NCI-H2227 treated with DMSO at 0.1 percent for 48 hours (cell line): Measurements from ENCODE around the gene CNNM3.
A peak's percentile ranks its signal among the peaks of the same experiment; 100 is the strongest.
"Not testable (repeated sequence)": the region's sequence is repeated elsewhere in the genome, so short reads cannot be mapped to it uniquely, and the experiment has no call there.

ENCODE experiments used
- DNase-seq: peaks from one replicate; lab custom pipeline; 2025; lab: John Stamatoyannopoulos, UW

CNNM3 gene

DNA sequence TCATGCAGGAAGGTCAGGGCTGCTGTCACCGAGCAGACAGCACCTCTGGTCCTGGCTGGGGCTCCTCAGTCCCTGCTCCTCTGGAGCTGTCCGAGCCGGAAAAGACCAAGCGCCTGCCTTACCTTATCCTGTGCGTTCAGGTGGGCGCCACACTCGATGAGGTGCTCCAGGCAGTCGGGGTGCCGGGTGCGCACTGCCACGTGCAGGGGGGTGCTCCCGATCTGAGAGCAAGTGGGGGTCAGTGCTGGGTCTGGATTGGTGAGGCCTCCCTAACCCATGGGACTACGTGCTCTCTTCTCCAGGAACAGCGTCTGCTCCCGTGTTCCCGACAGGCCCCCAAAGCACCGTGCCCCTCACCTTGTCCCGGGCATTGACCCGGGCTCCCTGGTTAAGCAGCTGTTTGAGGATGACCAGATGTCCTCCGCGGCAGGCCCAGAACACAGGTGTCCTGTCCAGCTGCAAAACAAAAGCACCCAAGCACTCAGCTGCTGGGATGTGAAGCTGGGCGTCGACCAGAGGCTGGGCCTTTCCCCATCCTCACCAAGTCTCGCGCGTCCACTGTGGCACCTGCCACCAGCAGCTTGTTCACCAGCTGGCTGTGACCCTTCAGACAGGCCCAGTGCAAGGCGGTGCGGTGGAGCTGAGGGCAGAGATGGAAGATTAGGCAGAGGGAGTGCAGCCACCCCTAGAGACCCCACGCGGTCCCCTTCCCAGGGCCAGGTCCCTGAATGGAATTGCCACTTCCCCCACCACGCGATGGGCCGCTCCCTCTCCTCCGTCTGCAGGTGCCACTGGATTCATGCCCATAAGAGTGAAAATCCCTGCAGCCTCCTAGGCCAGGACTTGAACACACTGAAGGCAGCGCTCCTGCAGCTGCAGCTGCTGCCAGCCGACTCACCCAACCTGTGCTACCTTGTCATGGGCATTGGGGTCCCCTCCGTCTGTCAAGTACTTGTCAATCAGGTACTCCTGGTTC, 24.1 kb downstream of the CNNM3 start:
- no peak for DNase-seq

DNA sequence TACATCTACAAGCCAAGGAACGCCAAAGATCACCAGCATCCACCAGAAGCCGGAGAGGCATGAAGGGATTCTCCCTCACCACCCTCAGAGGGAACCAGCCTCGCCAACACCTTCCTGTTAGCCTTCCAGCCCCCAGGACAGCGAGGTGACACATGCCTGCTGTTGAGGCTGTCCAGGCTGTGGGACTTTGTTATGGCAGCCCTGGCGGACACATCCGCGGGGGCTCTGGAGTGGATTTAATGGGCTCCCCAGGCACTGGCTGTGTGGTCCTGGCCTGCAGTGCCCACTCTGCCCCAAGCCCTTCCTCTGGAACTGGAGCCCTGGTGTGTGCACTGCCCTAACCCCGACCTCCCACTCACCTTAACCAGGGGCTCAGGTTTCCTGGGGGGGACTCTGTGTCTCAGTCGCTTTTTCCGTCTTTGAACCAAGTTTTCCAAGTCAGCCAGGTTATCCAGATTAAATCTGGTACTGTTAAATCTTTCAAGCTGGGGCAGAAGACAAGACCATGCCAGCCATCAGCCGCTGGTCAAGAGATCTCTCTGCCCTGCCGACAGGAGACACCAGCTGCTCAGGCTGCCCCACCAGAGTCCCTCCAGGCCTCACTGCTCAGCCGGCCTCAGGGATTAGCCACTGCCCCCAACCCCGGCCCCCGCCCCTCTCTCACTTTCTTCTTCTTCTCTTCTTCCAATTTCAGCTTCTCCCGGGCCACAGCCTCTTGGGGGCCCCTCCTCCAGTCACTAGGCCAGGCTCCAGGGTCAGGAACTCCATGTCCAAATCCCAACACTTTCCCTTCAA, 25.8 kb downstream of the CNNM3 start:
- DNase-seq: no peak

DNA sequence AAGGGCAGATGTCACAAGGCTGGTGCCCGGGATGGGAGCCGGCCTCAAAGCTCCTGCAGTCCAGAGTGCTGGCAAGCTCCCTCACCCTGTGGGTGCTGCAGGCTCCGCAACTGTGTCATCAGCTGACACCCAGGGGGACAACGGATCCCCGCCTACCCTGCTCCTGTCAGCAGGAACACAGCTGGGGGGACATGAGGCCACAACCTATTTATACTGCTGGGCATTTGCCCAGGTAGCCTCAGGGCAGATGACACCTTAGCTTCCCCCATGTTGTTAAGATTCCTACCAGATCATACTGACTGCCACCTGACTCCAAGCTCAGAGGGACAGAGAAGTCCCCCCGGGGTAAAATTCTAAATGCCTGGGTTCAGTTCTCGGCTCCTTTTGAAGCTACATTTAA, 26.5 kb downstream of the CNNM3 start:
- DNase-seq: no peak

DNA sequence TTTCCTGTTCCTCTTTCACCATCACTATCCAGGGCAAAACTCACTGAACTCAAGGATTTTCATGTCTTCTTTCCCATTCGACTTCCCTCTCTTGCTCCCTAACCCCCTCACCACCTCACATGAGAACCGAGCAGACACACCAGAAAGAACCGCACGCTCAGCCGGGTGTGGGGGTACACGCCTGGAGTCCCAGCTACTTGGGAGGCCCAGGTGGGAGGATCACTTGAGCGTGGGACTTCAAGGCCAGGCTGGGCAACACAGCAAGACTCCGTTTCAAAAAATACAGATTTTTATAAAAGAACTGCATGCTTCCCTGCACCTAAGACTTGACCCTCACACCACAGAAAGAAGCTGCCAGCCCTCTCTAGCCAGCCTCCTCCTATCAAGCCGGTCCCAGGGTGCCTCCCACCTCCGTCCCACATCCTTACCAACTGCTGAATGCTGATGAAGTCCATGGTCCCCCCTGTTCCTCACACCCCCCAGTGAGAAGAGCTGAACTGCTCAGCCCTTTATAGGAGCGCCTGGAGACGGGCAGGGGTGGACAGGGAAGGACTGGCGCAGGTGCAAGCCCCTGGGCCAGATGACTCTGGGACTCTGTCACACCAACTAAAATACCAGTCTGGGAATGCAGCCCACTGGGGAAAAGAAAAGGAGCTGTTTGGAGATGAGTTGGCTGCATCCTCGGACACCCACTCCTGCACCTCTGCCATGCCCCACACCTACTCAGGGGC, 27.6 kb downstream of the CNNM3 start, which contains the start of gene ANKRD23:
Gene ANKRD23 (minus strand): TSS at position 484 of the 731 bp plus-strand sequence. CDS start 29 bp downstream, at position 455.
- DNase-seq: no peak

DNA sequence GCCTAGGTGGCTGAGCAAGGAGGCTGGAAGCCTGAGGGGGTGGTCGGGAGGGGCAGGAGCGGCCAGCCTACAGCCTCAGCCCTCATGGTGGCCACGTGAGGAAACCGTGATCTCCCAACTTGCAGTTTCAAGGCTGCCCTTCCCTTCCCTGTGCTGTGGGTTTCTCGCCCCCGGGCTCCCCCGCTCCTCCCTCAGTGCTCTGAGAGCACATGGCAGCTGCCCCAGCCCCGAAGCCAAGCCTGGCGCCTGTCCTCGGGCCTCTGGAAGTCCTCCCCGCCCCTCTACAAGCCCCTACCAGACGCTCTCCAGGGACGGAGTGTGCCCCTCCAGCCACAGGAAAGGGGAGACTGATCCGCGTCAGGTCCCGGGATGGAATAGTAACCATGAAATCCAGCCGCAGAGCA, 28.3 kb downstream of the CNNM3 start:
- DNase-seq: no peak

DNA sequence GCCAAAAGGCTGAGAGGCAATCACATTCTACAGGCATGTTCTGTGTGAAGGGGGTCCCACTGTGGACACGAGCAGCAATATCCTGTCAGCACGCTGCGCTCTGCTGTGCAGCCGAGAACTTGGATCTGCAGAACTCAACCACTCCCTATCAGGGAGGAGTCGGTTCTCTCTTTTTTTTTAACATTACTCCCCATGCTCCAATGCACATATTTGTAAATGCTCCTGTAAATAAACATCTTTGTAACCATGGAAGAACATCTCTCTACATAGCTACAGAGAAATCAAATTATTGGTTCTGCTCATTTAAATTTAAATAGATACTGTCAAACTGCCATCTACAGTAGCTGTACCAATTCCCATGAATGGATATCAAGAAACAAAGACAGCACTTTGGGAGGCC, 30.8 kb downstream of the CNNM3 start:
- no peak for DNase-seq

DNA sequence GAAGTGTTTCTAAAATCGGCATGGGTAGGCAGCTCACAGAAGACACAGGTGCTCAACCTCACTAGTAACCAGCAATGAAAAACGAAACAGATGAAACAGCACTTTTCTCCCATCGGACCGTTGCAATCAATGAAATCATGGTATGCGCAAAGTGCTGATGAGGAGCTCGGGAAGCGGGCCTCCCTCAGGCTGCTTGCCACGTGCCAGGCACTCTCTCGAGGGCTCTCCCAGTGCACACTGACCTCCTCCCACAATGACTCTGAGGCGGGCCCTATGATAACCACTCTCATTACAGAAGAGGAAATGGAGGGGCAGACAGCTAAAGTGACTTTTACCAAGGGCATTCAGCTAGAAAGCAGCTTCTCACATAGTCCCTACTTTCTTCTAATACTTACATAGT, 31.5 kb downstream of the CNNM3 start:
- DNase-seq: no peak

DNA sequence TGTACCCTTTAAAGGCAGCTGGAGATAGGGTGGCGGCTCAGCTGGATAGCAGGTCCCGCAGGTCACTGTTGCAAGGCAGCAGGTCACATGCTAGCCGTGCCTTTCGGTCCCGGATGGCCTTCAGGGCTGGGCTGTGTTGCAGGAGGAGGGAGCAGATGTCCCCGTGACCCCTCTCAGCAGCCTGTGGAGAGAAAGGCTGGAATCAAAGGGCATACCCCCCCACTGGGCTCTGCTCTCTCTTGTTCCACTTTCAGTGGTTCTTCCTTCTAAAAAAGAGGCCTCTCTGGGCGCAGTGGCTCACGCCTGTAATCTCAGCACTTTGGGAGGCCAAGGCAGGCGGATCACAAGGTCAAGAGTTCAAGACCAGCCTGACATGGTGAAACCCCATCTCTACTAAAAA, 32.2 kb downstream of the CNNM3 start:
- DNase-seq: no peak

DNA sequence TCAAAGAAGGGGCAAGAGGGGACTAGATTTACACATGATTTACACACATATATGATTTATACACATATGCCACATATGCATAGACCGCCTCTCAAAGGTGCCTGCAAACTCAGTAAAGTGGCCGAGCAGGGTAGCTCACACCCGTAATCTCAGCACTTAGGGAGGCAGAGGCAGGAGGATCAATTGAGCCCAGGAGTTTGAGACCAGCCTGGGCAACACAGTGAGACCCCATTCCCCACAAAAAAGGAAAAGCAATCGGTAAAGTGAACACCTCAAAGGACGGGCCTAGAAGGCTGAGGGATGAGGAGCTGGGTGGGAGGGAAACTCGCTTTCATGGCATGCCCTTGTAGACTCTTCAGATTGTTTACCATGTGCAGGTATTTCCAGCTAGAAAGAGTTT, 36.6 kb downstream of the CNNM3 start:
- DNase-seq: no peak

DNA sequence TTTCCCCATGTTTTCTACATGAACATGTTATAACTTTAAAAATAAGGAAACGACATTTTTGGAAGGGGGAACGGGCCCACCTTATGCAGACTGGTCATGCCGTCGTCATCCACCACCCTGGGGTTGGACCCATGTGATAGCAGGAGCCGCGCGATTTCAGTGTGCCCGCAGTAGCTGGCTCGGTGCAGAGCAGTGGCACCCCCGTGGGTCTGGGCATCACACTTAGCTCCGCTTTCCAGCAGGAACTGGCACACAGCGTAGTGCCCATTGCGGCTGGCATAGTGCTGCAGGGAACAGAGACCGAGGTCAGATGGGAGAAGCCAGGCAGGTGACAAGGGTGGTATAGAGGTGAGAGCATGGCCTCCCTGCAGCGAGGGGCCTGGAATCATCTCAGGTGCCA, 37.3 kb downstream of the CNNM3 start:
- DNase-seq: no peak

DNA sequence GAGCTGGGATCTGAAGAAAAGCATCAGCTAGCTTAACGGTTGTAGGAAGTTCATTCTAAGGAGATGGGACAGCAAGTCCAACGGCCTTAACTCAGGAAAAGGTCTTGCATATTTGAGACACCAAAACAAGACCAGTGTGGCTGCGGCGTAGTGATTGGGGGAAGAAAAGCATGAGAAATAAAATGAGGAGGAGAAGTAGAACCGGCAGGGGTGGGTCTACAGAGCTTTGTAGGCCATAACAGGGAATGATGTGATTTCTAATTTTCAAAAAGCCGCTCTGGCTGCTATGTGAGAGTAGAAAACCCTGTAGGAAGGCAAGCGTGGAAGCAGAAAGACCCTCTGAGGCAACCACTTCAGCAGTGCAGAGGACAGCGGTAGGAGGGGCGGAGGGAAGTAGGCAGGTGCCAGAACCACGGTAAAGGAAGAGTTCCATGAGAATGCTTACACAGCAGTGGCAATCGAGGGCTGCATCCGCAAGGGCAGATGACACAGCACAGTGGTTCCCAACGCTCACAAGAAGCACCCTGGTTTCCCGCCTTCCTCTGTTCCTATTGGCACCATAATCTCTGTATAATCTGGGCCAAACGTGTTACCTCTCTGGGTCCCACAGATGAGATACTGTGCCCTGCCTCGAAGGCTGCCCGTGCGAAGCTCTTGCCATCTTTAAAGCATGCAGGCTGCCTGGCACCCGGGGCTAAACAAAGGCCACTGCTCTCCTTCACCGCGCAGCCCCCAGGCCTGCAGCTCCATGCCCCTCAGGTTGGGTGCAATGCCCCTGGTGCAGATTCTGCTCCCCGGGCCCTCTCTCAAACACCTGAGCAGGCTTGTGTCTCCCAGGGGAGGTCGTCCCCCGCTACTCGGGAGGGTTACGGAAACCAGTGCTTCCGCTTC, 41.0 kb downstream of the CNNM3 start:
- peak; percentile 47 for DNase-seq

DNA sequence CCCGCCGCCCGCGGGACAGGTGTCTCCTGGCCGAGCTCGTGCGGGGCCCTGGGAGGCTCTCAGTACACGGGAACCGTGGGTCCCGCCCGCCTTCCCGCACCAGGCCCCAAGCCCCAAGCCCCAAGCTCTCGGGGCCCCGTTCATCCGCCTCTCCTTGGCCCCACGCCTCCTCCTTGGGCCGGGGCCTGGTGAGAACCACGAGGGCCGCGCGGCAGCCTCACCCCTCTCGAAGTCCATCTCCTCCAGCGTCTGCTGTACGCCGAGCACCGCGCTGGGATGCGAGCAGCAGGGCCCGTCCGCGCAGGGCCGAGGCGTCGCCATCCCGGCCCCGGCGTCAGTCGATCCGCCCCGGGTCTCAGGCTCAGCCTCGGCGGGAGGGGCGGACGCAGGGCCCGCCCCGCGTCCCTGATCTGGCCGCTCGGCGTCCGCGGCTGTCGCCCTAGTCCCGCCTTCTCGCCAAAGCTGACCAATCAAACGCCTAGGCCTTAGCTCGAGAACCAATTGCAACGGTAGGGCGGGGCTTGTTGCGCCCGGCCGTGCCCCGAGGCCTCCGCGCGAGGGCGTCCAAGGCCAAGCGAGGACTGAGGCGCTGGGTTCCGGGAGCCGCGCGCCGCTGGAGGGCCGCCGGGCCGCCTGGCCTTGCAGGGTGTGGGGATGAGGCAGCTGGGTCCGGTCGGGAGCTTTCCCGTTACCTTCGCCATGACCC, 41.8 kb downstream of the CNNM3 start, which contains the start of gene ANKRD39:
Gene ANKRD39 (minus strand): TSS at position 350 of the 706 bp plus-strand sequence. CDS start 29 bp downstream, at position 321.
- peak; percentile 99 for DNase-seq

DNA sequence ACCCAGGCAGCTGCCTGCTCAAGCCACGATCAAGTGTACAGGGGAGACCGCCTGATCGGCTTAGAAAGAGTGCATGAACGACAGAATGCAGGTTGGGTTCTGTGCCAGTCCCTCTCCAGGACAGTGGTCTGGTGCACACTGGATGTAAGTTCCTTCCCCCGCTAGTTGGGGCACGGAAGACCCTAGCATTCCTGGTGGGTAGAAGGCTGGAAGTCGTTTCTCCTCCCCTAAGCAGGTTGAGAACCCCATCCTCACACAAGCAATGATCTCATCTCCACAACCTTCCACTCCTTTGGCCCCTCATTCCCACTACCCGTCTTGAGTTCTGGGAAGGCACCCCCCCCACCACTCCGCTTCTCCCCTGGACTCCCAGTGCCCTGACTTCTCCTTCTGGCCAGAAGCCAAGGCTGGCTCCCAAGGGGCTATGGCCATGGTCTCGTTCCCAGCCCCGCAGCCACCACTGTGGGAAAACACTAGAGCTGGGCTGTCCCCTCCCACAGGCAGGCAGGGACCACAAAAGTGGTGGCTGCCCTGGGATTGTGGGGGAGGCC, 43.1 kb downstream of the CNNM3 start:
- no peak for DNase-seq

DNA sequence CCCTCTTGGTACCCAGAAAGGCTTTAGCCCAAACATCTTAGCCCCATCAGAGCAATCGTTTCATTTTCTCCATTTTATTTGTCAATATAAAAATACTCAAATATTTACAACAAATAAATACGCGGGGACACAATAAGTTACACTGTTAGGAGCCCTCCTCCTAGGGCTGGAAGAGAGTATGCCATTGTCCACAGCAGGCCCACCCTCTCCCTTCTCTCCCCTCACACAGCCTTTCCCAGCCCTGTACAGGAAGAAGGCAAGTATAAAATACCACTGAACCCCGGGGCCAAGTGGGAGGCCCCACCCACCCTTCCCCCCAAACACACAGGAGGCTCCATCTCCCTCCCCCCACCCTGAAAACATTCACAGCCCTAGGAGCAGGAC, 43.6 kb downstream of the CNNM3 start:
- DNase-seq: no peak

DNA sequence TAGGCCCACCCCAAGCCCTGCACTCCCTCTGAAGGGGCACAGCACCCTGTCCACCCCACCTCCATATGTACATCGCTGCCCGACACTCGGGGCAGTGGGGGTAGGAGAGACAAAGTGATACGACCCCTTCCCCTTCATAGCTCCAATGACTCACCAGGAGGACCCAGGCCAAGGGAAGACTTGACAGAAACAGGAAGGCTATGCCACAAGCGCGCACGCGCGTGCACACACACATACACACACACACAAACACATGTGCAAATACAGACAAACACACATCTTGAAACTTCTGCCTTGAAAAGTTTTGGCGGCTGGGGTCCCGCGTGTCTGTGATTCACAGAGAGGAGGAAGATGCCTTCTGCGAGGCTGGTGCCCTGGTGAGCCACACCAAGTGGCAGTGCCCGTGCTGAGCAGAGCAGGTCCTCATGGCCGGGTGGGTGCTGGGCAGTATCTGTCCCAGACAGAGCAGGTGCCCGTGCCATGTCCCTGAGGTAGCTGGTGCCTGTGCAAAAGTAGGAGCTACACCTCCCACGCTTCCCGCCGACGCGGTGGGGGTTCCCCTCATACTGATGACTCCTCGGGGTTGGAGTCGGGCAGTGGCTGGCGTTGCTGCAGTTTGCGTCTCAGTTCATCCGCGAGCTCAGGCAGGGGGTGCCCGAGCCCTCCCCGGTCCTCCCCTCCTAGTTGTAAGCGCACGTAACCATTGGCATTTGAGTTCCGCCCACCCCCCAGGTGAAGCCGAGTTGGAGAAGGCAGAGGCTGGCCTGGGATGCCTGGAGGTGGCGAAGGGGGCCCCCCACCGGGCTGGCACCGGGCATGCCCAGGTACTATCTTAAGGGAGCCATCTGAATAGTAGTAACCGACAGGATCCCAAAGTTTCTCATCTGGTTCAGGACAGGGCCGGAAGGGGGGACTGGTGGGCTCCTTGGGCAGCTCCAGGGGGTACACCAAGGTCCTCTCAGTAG, 44.3 kb downstream of the CNNM3 start:
- no peak for DNase-seq

DNA sequence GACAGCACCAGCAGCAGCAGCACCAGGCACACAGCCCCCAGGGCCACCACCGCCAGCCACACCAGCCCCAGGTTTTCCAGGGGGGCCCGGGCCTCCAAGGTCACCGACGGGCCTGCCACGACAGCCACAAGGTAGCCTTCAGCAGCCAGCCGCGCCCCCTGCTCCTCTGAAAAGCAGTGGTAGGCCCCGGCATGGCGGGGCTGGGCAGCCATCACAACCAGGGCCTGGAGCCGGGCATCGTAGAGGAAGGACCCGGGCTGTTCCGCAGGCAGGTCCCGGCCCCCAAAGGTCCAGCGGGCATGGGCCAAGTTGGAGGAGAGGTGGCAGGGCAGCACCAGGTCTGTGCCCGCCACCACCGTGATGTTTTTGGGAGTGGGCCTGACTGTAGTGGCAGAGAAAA, 45.0 kb downstream of the CNNM3 start:
- DNase-seq: no peak

DNA sequence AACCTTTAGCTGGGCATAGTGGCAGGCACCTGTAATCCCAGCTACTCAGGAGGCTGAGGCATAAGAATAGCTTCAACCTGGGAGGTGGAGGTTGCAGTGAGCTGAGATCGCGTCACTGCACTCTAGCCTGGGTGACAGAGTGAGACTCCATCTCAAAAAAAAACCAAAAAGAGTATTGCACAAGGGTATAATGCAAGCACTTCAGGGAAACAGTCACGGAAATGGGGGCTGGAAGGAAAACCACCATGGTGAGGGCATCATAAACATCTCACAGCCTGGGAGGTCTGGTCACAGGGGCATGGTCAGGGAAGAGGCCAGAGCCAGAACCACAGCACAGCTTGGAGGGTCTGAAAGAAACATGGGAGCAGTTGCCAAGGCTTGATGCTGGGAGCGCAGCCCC, 47.0 kb downstream of the CNNM3 start:
- not testable (repeated sequence) for DNase-seq

DNA sequence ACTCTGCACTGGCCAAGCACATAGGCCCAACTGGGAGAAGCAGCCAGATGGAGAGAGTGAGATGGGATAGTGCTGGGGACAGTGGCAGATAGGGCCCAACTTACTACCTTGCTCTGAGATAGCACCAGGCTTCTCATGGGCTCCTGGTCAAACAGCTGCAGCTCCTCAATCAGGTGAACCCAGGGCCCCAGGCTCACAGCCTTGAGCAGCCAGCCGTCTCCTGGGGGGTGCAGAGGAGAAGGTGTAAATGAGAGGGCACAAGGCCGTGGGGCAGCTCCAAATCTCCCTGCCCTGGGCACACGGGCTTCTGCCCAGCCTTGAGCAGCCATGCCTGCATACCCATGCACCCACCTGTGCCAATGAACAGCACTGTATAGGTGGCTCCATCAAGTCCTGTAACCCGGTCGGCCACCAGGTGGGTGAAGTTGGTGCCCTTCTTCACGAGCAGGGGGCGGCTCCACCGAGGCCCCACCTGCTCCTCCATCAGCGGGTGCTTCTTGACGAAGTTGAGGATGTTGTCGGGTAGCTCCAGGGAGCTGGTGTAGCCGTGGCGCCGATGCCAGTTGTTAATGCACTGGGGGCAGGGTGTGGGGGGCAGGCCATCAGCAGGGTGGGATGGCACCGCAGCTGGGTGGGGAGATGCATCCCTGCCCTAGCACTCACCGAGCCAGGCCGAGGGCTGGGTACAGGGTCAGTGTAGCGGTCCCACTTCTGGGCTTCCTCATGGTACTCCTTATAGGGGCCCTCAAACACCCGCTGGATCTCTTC, 47.7 kb downstream of the CNNM3 start:
- DNase-seq: no peak
